ENCODE measurements around the gene PLD4. TPM values are rescaled to one million over a fixed set of nuclear protein-coding genes. Genes with fewer than 3 reads are reported as not detected.
"Not testable (repeated sequence)": the region's sequence is repeated elsewhere in the genome, so short reads cannot be mapped to it uniquely, and the experiment has no call there.

PLD4 gene
- total RNA-seq, 1 donor from 2014 or later: 0.05 TPM

GRCh38 chr14:104913435-104913834 is 11.2 kb upstream of the PLD4 start:
- Mint-ChIP-seq H3K27ac (no peak overlapping the region), H3K4me1 (ENCODE audit: low read depth) (peaks cover 2% of the 10 kb centered on the region), H3K9me3 (ENCODE audit: low read depth) (peaks cover 9% of the 10 kb centered on the region), H3K4me3 (ENCODE audit: low read depth) (no peak overlapping the region), H3K27me3 (peaks cover 32% of the 10 kb centered on the region), H3K36me3 (ENCODE audit: insufficient read depth) (peaks cover 1% of the 10 kb centered on the region)
- TF ChIP-seq CTCF (IDR thresholded peaks at IDR 0.05; ENCODE audit: unreplicated experiment): no peak
- no peak for DNase-seq (ENCODE audit: low spot score, unreplicated experiment)

GRCh38 chr14:104917116-104917515 is 7.6 kb upstream of the PLD4 start:
- DNase-seq (ENCODE audit: low spot score, unreplicated experiment): no peak
- peaks cover 1% of the 10 kb centered on the region for H3K4me1 Mint-ChIP-seq (ENCODE audit: low read depth)
- no peak overlapping the region for H3K27ac Mint-ChIP-seq
- no peak overlapping the region for H3K4me3 Mint-ChIP-seq (ENCODE audit: low read depth)
- peaks cover 8% of the 10 kb centered on the region for H3K9me3 Mint-ChIP-seq (ENCODE audit: low read depth)
- TF ChIP-seq CTCF (IDR thresholded peaks at IDR 0.05; ENCODE audit: unreplicated experiment): no peak
- H3K36me3 Mint-ChIP-seq (ENCODE audit: insufficient read depth): peaks cover 3% of the 10 kb centered on the region
- H3K27me3 Mint-ChIP-seq: peaks cover 31% of the 10 kb centered on the region

GRCh38 chr14:104917993-104918392 is 6.7 kb upstream of the PLD4 start:
- Mint-ChIP-seq H3K9me3 (ENCODE audit: low read depth) (peaks cover 7% of the 10 kb centered on the region), H3K4me3 (ENCODE audit: low read depth) (no peak overlapping the region), H3K36me3 (ENCODE audit: insufficient read depth) (peaks cover 3% of the 10 kb centered on the region), H3K27ac (no peak overlapping the region), H3K27me3 (peaks cover 31% of the 10 kb centered on the region), H3K4me1 (ENCODE audit: low read depth) (peaks cover 1% of the 10 kb centered on the region)
- no peak for DNase-seq (ENCODE audit: low spot score, unreplicated experiment)
- TF ChIP-seq CTCF (IDR thresholded peaks at IDR 0.05; ENCODE audit: unreplicated experiment): no peak

- not testable (repeated sequence) for H3K36me3 Mint-ChIP-seq (ENCODE audit: insufficient read depth); H3K27ac Mint-ChIP-seq; H3K9me3 Mint-ChIP-seq (ENCODE audit: low read depth); H3K4me3 Mint-ChIP-seq (ENCODE audit: low read depth); DNase-seq (ENCODE audit: low spot score, unreplicated experiment); H3K4me1 Mint-ChIP-seq (ENCODE audit: low read depth)
- H3K27me3 Mint-ChIP-seq: peaks cover 22% of the 10 kb centered on the region
Observed at GRCh38 chr14:104919152-104919992, 5.3 kb upstream of the PLD4 start.

GRCh38 chr14:104919993-104920315 is 4.7 kb upstream of the PLD4 start:
- H3K4me1 Mint-ChIP-seq (ENCODE audit: low read depth): peaks cover 1% of the 10 kb centered on the region
- no peak for TF ChIP-seq CTCF (IDR thresholded peaks at IDR 0.05; ENCODE audit: unreplicated experiment)
- peaks cover 3% of the 10 kb centered on the region for H3K36me3 Mint-ChIP-seq (ENCODE audit: insufficient read depth)
- no peak overlapping the region for H3K4me3 Mint-ChIP-seq (ENCODE audit: low read depth)
- H3K9me3 Mint-ChIP-seq (ENCODE audit: low read depth): peaks cover 7% of the 10 kb centered on the region
- H3K27ac Mint-ChIP-seq: no peak overlapping the region
- H3K27me3 Mint-ChIP-seq: peaks cover 16% of the 10 kb centered on the region
- DNase-seq (ENCODE audit: low spot score, unreplicated experiment): no peak
